GM19324 (cell line): ENCODE data around the gene FARP2.
"Not testable (repeated sequence)": the region's sequence is repeated elsewhere in the genome, so short reads cannot be mapped to it uniquely, and the experiment has no call there.

ENCODE experiments used
- ATAC-seq: cut with Tn5 transposase; IDR thresholded peaks from one replicate; pipeline ENCODE4 v1.9.1; 2021; ENCODE audit warnings: mild to moderate bottlenecking, moderate library complexity; ENCODE audit not compliant: unreplicated experiment, low FRiP score

The FARP2 gene

GRCh38 chr2:241500016-241500415, 143.9 kb downstream of the FARP2 start:
- no peak for ATAC-seq

DNA sequence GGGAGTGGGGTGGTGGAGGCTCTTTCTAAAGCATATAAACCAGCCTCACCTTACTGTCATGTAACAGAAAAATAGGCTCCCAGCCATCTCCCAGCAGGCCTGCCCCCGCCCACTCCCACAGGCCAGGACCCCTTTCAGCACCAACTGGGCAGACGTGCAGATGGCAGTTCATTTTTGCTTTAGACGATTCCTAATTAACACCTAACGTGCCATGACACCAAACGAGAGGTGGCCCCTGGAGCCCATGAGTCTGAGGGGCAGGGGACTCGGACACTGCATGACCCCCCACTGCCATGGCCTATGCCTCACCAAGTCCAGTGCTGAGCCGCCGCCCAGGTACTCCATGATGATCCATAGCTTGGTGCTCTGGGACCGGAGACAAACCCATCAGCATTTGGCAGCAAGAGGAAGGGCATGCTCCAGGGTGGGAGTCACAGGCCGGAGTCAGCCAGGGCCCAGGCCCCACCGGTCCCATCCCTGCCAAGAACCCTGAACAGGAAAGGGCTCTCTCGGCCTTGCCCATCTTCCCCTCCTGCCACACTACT, 144.4 kb downstream of the FARP2 start:
- no peak for ATAC-seq

- ATAC-seq = no peak
Measured at GRCh38 chr2:241501099-241501541, 145.0 kb downstream of the FARP2 start.

GRCh38 chr2:241501551-241501950, 145.5 kb downstream of the FARP2 start:
- ATAC-seq = no peak

DNA sequence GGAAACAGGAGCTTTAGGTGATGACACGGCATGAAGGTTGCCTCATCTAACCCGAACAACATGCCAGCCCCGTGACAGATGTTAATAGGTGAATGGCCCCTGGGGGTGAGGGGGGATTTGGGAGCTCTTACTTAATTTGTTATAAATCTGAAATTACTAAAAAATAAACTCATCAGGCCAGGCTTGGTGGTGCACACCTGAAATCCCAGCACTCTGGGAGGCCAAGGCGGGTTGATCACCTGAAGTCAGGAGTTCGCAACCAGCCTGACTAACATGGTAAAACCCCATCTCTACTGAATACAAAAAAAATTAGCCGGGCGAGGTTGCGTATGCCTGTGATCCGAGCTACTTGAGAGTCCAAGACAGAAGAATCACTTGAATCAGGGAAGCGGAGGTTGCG, 146.2 kb downstream of the FARP2 start:
- ATAC-seq = no peak

DNA sequence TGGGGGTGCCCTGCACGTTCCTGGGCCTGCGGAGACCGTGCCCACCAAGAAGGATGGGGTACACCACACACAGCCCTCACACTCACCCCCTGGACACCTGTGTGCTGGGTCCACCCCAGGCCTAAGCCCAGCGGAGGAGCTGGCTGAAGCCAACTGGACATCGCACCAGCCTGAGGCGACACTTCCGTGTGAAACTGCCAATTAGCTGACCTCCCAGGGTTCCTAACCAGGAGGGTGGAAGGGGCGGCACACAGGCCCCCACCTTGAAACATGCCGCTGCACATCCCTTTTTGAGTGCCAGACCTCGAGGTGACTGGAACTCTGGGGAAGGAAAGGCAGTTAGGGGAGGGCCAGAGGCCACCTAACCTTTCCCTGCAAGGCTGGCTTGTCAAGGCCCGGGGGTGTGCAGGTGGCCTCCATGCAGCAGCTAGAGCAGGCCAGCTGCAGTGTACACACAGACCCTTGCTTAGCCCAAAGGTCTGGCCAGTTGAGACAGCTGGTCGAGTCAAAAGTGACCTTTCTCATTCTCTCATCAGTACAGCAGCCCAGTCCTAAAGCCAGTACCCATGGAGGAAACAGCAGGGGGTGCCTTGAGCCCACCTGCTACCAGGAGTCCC, 147.8 kb downstream of the FARP2 start:
- no peak for ATAC-seq

DNA sequence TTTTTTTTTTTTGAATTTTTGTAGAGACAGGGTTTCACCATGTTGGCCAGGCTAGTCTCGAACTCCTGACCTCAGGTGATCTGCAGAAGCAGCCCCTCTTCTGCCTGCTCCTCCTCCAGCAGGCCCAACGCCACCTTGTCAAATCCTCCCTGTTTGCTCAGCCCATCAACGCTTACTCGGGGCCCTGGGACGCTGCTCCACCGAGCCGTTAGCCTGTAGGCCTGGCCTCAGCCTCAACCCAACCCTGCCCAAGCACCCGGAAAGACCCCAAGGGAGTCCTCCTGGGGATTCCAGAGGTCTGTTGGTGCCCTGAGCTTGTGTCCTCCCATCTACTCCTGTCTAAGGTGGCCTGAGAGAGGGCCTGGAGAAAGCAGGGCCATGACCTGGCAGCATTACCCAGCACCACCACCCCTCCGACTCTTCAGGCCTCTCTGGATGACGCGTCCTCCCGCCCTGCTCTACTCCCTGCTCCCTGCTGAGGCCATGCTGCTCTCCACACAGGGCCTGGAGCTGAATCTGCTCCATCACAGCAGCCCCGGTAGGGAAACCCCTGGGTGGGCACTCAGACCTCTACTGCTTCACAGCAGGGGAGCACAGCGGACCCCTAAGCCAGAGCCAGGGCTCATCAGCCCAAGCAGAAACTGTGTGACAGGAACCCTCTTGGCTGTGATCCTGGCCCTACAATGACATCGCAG, 149.1 kb downstream of the FARP2 start:
- ATAC-seq = no peak

- ATAC-seq = no peak
Measured at GRCh38 chr2:241505781-241506201, 149.7 kb downstream of the FARP2 start.

GRCh38 chr2:241506317-241506716, 150.2 kb downstream of the FARP2 start:
- ATAC-seq = not testable (repeated sequence)

GRCh38 chr2:241506793-241507429, 150.8 kb downstream of the FARP2 start:
- ATAC-seq = no peak

DNA sequence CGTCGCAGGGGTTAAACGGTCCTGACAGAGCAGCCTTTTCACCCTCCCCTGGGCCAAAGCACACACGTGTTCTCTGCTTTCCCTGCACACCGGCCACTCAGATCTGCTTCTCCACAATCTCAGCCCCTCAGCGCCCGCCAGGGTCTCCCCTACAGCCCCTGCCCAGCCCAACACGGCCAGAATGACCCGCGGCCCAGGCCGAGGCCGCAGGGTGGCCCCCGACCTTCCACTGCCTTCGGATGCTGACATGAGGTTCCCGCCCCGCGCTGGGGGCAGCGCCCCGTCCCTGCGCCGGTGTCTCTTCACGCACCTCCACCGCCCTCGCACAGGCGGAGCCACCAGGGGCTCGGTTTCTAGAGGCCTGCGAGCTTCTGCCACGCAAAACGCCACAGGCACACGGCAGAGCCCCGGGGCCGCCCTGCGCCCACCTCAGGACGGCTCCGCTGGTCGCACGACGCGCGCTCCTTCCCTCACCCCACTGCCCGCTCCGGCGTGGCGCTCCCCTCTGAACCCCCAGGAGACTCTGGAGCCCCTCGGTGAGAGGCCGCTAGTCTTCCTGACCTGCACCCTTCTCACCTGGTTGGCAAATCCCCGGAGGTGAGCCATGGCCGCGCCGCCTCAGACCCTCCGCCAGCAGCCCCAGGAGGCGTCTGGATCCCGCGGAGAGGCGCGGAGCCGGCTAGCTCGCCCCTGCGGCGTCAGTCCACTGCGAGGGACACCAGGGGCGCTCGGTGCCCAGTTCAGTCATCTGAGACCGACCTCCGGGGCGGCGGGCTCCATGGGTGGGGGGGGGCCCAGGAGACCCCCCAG, 151.6 kb downstream of the FARP2 start:
- ATAC-seq = peak; percentile 34

- ATAC-seq = peak; percentile 93
Measured at GRCh38 chr2:241508240-241509154, 152.4 kb downstream of the FARP2 start, which contains the start of gene STK25. Gene STK25 (minus strand): TSS chr2:241508584. CDS start chr2:241508035, 549 bp downstream.

GRCh38 chr2:241509155-241509784, 153.2 kb downstream of the FARP2 start:
- ATAC-seq = no peak

- no peak for ATAC-seq
Measured at GRCh38 chr2:241511091-241511741, 155.1 kb downstream of the FARP2 start.

DNA sequence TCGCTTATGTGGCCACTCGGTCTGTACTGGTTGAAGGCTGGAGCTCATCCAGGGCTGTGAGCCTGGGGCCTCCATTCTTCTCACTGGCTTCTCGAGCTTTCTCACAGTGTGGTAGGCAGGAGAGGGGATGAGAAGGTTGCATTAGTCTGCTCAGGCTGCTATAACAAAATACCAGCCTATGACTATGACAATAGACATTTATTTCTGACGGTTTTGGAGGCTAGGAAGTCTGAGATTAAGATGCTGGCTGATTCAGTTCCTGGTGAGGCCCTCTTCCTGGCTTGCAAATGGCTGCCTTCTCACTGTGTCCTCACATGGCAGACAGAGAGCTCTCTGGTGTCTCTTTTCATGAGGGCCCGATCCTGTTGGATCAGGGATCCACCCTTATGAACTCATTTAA, 158.5 kb downstream of the FARP2 start:
- no peak for ATAC-seq

GRCh38 chr2:241514986-241515737, 159.1 kb downstream of the FARP2 start:
- ATAC-seq = peak; percentile 58

GRCh38 chr2:241516520-241516965, 160.5 kb downstream of the FARP2 start:
- no peak for ATAC-seq

- ATAC-seq = no peak
Measured at GRCh38 chr2:241517297-241517696, 161.2 kb downstream of the FARP2 start.
